Measurements from ENCODE around the gene SYNDIG1. TPM values are rescaled to one million over a fixed set of nuclear protein-coding genes. Genes with fewer than 3 reads are reported as not detected.

SYNDIG1 gene
- total RNA-seq, 1 experiment from 2014 or later = 17.9 TPM

DNA sequence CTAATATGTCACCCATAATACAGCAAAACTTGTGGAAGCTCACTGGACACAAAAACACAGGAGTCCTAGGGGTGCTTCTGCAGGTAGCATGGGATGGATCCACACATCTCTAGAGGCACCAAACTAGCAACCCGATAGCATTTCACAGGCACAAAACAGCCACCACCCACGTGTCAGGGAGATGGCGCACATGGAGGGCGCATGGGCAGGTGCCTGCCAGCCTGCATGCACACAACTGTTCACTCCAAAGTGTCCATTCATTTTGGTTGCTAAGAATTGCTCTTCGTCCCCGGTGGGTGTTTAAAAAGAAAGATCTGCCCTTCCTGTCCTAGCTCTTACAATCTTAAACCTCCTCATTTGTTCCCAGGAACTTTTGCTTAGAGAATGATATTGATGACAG lies 171.3 kb downstream of the SYNDIG1 start:
- POLR2A ChIA-PET (ENCODE audit: low non-redundant PET) = interaction anchor here (0.6 kb wide), 1 partner anchor 14 kb away, joined by 3 read pairs; no protein-coding TSS in a partner anchor

GRCh38 chr20:24643731-24644626 lies 174.6 kb downstream of the SYNDIG1 start:
- no peak for DNase-seq (ENCODE audit: low spot score)
- CTCF ChIA-PET = no interaction called here

More for the DNA sequence above, 171.3 kb downstream of the SYNDIG1 start:
- no peaks in the 10 kb centered on the region for H3K36me3 ChIP-seq (ENCODE audit: insufficient read depth, low read length, poor library complexity, severe bottlenecking)
- TF ChIP-seq EZH2 (IDR thresholded peaks at IDR 0.05; ENCODE audit: borderline replicate concordance, low read depth, low read length, poor library complexity, severe bottlenecking) (no peak), CTCF (conservative IDR thresholded peaks at IDR 0.05; ENCODE audit: low read depth, low read length) (no peak)
- H3K4me1 ChIP-seq (ENCODE audit: insufficient read depth, low read length, poor library complexity, severe bottlenecking) = peaks cover 41% of the 10 kb centered on the region
- peak overlapping the region; percentile 83 for H3K27ac ChIP-seq (ENCODE audit: low read depth, low read length, poor library complexity, severe bottlenecking)
- BruUV-seq (replicated peaks) = no TSS peak
- DNase-seq (ENCODE audit: low spot score) = no peak
- peaks cover 8% of the 10 kb centered on the region for H3K9me3 ChIP-seq (ENCODE audit: low read depth, low read length, poor library complexity, severe bottlenecking)
- no peak overlapping the region for H3K4me3 ChIP-seq (ENCODE audit: low read depth, low read length, poor library complexity, severe bottlenecking)
- intact Hi-C loops (cut with micrococcal nuclease; ENCODE audit: unreplicated experiment) = no loop called here
- no peaks in the 10 kb centered on the region for H3K27me3 ChIP-seq (replicated peaks; ENCODE audit: insufficient read depth, low read depth, low read length, poor library complexity)
- CTCF ChIA-PET = no interaction called here

GRCh38 chr20:24646321-24646720 lies 176.9 kb downstream of the SYNDIG1 start:
- no peaks in the 10 kb centered on the region for H3K36me3 ChIP-seq (ENCODE audit: insufficient read depth, low read length, poor library complexity, severe bottlenecking)
- ChIA-PET POLR2A (ENCODE audit: low non-redundant PET) (no interaction called here), CTCF (no interaction called here)
- no peaks in the 10 kb centered on the region for H3K27me3 ChIP-seq (replicated peaks; ENCODE audit: insufficient read depth, low read depth, low read length, poor library complexity)
- H3K27ac ChIP-seq (ENCODE audit: low read depth, low read length, poor library complexity, severe bottlenecking) = no peak overlapping the region
- H3K9me3 ChIP-seq (ENCODE audit: low read depth, low read length, poor library complexity, severe bottlenecking) = peaks cover 8% of the 10 kb centered on the region
- no peak overlapping the region for H3K4me3 ChIP-seq (ENCODE audit: low read depth, low read length, poor library complexity, severe bottlenecking)
- intact Hi-C loops (cut with micrococcal nuclease; ENCODE audit: unreplicated experiment) = loop anchor here (5.0 kb wide), 1 partner anchor 174 kb away; no protein-coding TSS in a partner anchor
- H3K4me1 ChIP-seq (ENCODE audit: insufficient read depth, low read length, poor library complexity, severe bottlenecking) = peaks cover 13% of the 10 kb centered on the region
- BruUV-seq (replicated peaks) = no TSS peak
- TF ChIP-seq CTCF (conservative IDR thresholded peaks at IDR 0.05; ENCODE audit: low read depth, low read length) = no peak
- TF ChIP-seq EZH2 (IDR thresholded peaks at IDR 0.05; ENCODE audit: borderline replicate concordance, low read depth, low read length, poor library complexity, severe bottlenecking) = no peak
- DNase-seq (ENCODE audit: low spot score) = no peak

More at GRCh38 chr20:24643731-24644626, 174.6 kb downstream of the SYNDIG1 start:
- H3K4me3 ChIP-seq (ENCODE audit: low read depth, low read length, poor library complexity, severe bottlenecking) = no peak overlapping the region
- no TSS peak for BruUV-seq (replicated peaks)
- intact Hi-C loops (cut with micrococcal nuclease; ENCODE audit: unreplicated experiment) = no loop called here
- H3K9me3 ChIP-seq (ENCODE audit: low read depth, low read length, poor library complexity, severe bottlenecking) = peaks cover 8% of the 10 kb centered on the region
- peaks cover 22% of the 10 kb centered on the region for H3K4me1 ChIP-seq (ENCODE audit: insufficient read depth, low read length, poor library complexity, severe bottlenecking)
- H3K36me3 ChIP-seq (ENCODE audit: insufficient read depth, low read length, poor library complexity, severe bottlenecking) = no peaks in the 10 kb centered on the region
- TF ChIP-seq EZH2 (IDR thresholded peaks at IDR 0.05; ENCODE audit: borderline replicate concordance, low read depth, low read length, poor library complexity, severe bottlenecking) (no peak), CTCF (conservative IDR thresholded peaks at IDR 0.05; ENCODE audit: low read depth, low read length) (no peak)
- no peaks in the 10 kb centered on the region for H3K27me3 ChIP-seq (replicated peaks; ENCODE audit: insufficient read depth, low read depth, low read length, poor library complexity)
- no peak overlapping the region for H3K27ac ChIP-seq (ENCODE audit: low read depth, low read length, poor library complexity, severe bottlenecking)
- POLR2A ChIA-PET (ENCODE audit: low non-redundant PET) = no interaction called here

All from A673 (cell line).